Measurements from ENCODE around the gene KIFC1.

KIFC1 gene

GRCh38 chr6:33431880-33432541 lies 40.4 kb downstream of the KIFC1 start:
- Histone ChIP-seq H3K79me1 (ENCODE audit: low read length) (peaks cover 4% of the 10 kb centered on the region), H4K91ac (ENCODE audit: low read depth, low read length) (no peak overlapping the region), H2AFZ (ENCODE audit: insufficient read depth, low read length, poor library complexity) (no peak overlapping the region), H3K23ac (ENCODE audit: low read length) (no peak overlapping the region), H2BK5ac (ENCODE audit: low read depth, low read length, poor library complexity) (no peak overlapping the region), H3K27ac (ENCODE audit: low read depth, low read length) (no peak overlapping the region), H3K79me2 (ENCODE audit: control insufficient read depth, insufficient read depth, low read length, poor library complexity) (peaks cover 2% of the 10 kb centered on the region), H2BK12ac (ENCODE audit: low read length) (no peak overlapping the region), H3K14ac (ENCODE audit: low read length) (peak overlapping the region; percentile 3), H3K36me3 (ENCODE audit: control insufficient read depth in 1 of 2, insufficient read depth in 2 of 2, low read length in 2 of 2) (peaks cover 8 to 16% of the 10 kb centered on the region in 2 experiments), H3K4me2 (ENCODE audit: low read length) (no peak overlapping the region), H2AK5ac (ENCODE audit: low read length) (no peak overlapping the region), H3K4me3 (ENCODE audit: low read depth, low read length) (no peak overlapping the region), H3K27me3 (ENCODE audit: insufficient read depth, low read length) (no peaks in the 10 kb centered on the region), H4K8ac (ENCODE audit: low read depth, low read length) (no peak overlapping the region), H2BK120ac (ENCODE audit: insufficient read depth, low read length, poor library complexity) (no peak overlapping the region), H3K9ac (ENCODE audit: low read length) (no peak overlapping the region), H3K4me1 (ENCODE audit: control insufficient read depth in 1 of 2, insufficient read depth in 2 of 2, low read length in 2 of 2) (peaks cover 38 to 45% of the 10 kb centered on the region in 2 experiments), H3K4ac (ENCODE audit: low read depth, low read length) (no peak overlapping the region), H4K12ac (ENCODE audit: low read depth, low read length) (no peak overlapping the region), H3K18ac (ENCODE audit: low read length) (peak overlapping the region; percentile 45), H3K9me3 (ENCODE audit: insufficient read depth, low read depth, low read length) (peaks cover 4% of the 10 kb centered on the region)
- no CpG with 5 or more reads among the region's 12 CpGs for WGBS (ENCODE audit: extremely low coverage, insufficient coverage, insufficient read length)
- no peak for DNase-seq

DNA sequence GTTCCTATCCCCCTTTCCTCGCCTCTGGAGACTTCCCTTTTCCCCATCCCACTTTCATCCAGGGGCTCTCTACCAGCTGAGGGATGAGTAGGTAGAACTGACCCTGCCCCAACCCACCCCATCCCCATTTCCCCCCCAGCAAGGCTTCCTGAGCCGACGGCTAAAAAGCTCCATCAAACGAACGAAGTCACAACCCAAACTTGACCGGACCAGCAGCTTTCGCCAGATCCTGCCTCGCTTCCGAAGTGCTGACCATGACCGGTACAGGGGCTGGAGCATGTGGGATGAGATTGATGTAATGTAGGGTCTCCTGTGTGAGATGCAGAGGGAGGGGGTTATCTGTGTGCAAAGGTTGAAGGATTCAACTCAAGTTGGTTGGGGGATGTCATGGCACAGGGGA lies 40.9 kb downstream of the KIFC1 start:
- H3K27me3 ChIP-seq (ENCODE audit: insufficient read depth, low read length) = no peaks in the 10 kb centered on the region
- H3K4me1 ChIP-seq (ENCODE audit: control insufficient read depth in 1 of 2, insufficient read depth in 2 of 2, low read length in 2 of 2) = peaks cover 33 to 40% of the 10 kb centered on the region in 2 experiments
- H2BK5ac ChIP-seq (ENCODE audit: low read depth, low read length, poor library complexity) = no peak overlapping the region
- no peak overlapping the region for H3K4me3 ChIP-seq (ENCODE audit: low read depth, low read length)
- no peak overlapping the region for H4K91ac ChIP-seq (ENCODE audit: low read depth, low read length)
- H3K36me3 ChIP-seq (ENCODE audit: control insufficient read depth in 1 of 2, insufficient read depth in 2 of 2, low read length in 2 of 2) = peaks cover 9 to 22% of the 10 kb centered on the region in 2 experiments
- H3K4me2 ChIP-seq (ENCODE audit: low read length) = peak overlapping the region; percentile 24
- no peak overlapping the region for H3K9ac ChIP-seq (ENCODE audit: low read length)
- H3K4ac ChIP-seq (ENCODE audit: low read depth, low read length) = no peak overlapping the region
- no peak overlapping the region for H2AK5ac ChIP-seq (ENCODE audit: low read length)
- no peak for DNase-seq
- H3K14ac ChIP-seq (ENCODE audit: low read length) = no peak overlapping the region
- H3K9me3 ChIP-seq (ENCODE audit: insufficient read depth, low read depth, low read length) = peaks cover 4% of the 10 kb centered on the region
- H3K27ac ChIP-seq (ENCODE audit: low read depth, low read length) = no peak overlapping the region
- H2AFZ ChIP-seq (ENCODE audit: insufficient read depth, low read length, poor library complexity) = no peak overlapping the region
- H4K12ac ChIP-seq (ENCODE audit: low read depth, low read length) = no peak overlapping the region
- H3K79me1 ChIP-seq (ENCODE audit: low read length) = peaks cover 3% of the 10 kb centered on the region
- H2BK12ac ChIP-seq (ENCODE audit: low read length) = no peak overlapping the region
- H3K18ac ChIP-seq (ENCODE audit: low read length) = no peak overlapping the region
- peaks cover 2% of the 10 kb centered on the region for H3K79me2 ChIP-seq (ENCODE audit: control insufficient read depth, insufficient read depth, low read length, poor library complexity)
- no CpG with 5 or more reads among the region's 10 CpGs for WGBS (ENCODE audit: extremely low coverage, insufficient coverage, insufficient read length)
- H3K23ac ChIP-seq (ENCODE audit: low read length) = no peak overlapping the region
- H4K8ac ChIP-seq (ENCODE audit: low read depth, low read length) = no peak overlapping the region
- no peak overlapping the region for H2BK120ac ChIP-seq (ENCODE audit: insufficient read depth, low read length, poor library complexity)

GRCh38 chr6:33433001-33433543 lies 41.4 kb downstream of the KIFC1 start:
- DNase-seq = no peak
- no peak overlapping the region for H2AFZ ChIP-seq (ENCODE audit: insufficient read depth, low read length, poor library complexity)
- no peak overlapping the region for H3K9ac ChIP-seq (ENCODE audit: low read length)
- H3K36me3 ChIP-seq (ENCODE audit: control insufficient read depth in 1 of 2, insufficient read depth in 2 of 2, low read length in 2 of 2) = peaks cover 13 to 26% of the 10 kb centered on the region in 2 experiments
- no peak overlapping the region for H3K4ac ChIP-seq (ENCODE audit: low read depth, low read length)
- H3K27ac ChIP-seq (ENCODE audit: low read depth, low read length) = peak overlapping the region; percentile 6
- no peak overlapping the region for H2BK5ac ChIP-seq (ENCODE audit: low read depth, low read length, poor library complexity)
- H3K4me1 ChIP-seq (ENCODE audit: control insufficient read depth in 1 of 2, insufficient read depth in 2 of 2, low read length in 2 of 2) = peaks cover 33 to 39% of the 10 kb centered on the region in 2 experiments
- H3K4me3 ChIP-seq (ENCODE audit: low read depth, low read length) = no peak overlapping the region
- H4K91ac ChIP-seq (ENCODE audit: low read depth, low read length) = no peak overlapping the region
- H4K8ac ChIP-seq (ENCODE audit: low read depth, low read length) = no peak overlapping the region
- H2BK12ac ChIP-seq (ENCODE audit: low read length) = no peak overlapping the region
- H3K9me3 ChIP-seq (ENCODE audit: insufficient read depth, low read depth, low read length) = peaks cover 4% of the 10 kb centered on the region
- H3K27me3 ChIP-seq (ENCODE audit: insufficient read depth, low read length) = no peaks in the 10 kb centered on the region
- no peak overlapping the region for H2AK5ac ChIP-seq (ENCODE audit: low read length)
- peaks cover 2% of the 10 kb centered on the region for H3K79me2 ChIP-seq (ENCODE audit: control insufficient read depth, insufficient read depth, low read length, poor library complexity)
- no CpG with 5 or more reads among the region's 1 CpG for WGBS (ENCODE audit: extremely low coverage, insufficient coverage, insufficient read length)
- H3K79me1 ChIP-seq (ENCODE audit: low read length) = peaks cover 2% of the 10 kb centered on the region
- H3K4me2 ChIP-seq (ENCODE audit: low read length) = peak overlapping the region; percentile 51
- no peak overlapping the region for H3K23ac ChIP-seq (ENCODE audit: low read length)
- no peak overlapping the region for H3K14ac ChIP-seq (ENCODE audit: low read length)
- no peak overlapping the region for H4K12ac ChIP-seq (ENCODE audit: low read depth, low read length)
- H3K18ac ChIP-seq (ENCODE audit: low read length) = no peak overlapping the region
- H2BK120ac ChIP-seq (ENCODE audit: insufficient read depth, low read length, poor library complexity) = no peak overlapping the region

DNA sequence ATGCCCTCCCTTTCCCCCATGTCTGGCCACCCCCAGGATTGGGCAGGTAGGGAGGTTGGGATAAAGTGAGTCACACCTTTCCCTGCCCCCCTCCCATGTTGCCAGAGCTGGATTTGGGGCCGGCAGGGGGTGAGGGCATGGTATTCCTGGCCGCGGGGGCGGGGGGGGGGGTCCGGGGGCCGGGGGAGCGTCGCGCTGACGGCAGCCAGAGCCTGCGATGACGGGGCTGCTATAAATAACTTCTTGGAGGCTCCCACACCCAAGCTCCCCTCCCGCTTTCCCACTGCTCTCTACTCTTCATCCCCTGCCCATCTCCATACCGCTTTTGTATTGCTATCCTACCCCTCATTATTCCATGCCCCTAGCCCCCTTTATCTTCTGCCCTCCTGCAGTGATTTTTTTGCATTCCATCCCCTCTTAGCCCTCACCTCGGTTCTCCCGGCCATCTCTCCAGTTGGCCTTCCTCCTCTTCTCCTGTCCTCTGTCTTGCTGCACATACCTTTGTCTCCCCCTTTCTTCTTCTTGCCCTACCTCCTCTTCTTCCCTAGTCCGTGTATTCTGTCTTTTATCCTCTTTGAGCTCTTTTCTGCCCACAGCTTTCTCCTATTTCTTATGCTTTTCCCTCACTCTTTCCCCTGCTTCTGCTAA lies 42.0 kb downstream of the KIFC1 start:
- DNase-seq = no peak
- H3K9me3 ChIP-seq (ENCODE audit: insufficient read depth, low read depth, low read length) = peaks cover 2% of the 10 kb centered on the region
- peak overlapping the region; percentile 6 for H3K27ac ChIP-seq (ENCODE audit: low read depth, low read length)
- peak overlapping the region; percentile 51 for H3K4me2 ChIP-seq (ENCODE audit: low read length)
- no peak overlapping the region for H2BK12ac ChIP-seq (ENCODE audit: low read length)
- peaks cover 28 to 34% of the 10 kb centered on the region in 2 experiments for H3K4me1 ChIP-seq (ENCODE audit: control insufficient read depth in 1 of 2, insufficient read depth in 2 of 2, low read length in 2 of 2)
- H2AFZ ChIP-seq (ENCODE audit: insufficient read depth, low read length, poor library complexity) = no peak overlapping the region
- H3K14ac ChIP-seq (ENCODE audit: low read length) = no peak overlapping the region
- H4K8ac ChIP-seq (ENCODE audit: low read depth, low read length) = no peak overlapping the region
- H2AK5ac ChIP-seq (ENCODE audit: low read length) = no peak overlapping the region
- no peaks in the 10 kb centered on the region for H3K79me2 ChIP-seq (ENCODE audit: control insufficient read depth, insufficient read depth, low read length, poor library complexity)
- H3K27me3 ChIP-seq (ENCODE audit: insufficient read depth, low read length) = no peaks in the 10 kb centered on the region
- no peaks in the 10 kb centered on the region for H3K79me1 ChIP-seq (ENCODE audit: low read length)
- H2BK120ac ChIP-seq (ENCODE audit: insufficient read depth, low read length, poor library complexity) = no peak overlapping the region
- H4K12ac ChIP-seq (ENCODE audit: low read depth, low read length) = no peak overlapping the region
- H3K18ac ChIP-seq (ENCODE audit: low read length) = no peak overlapping the region
- no peak overlapping the region for H3K23ac ChIP-seq (ENCODE audit: low read length)
- no CpG with 5 or more reads among the region's 17 CpGs for WGBS (ENCODE audit: extremely low coverage, insufficient coverage, insufficient read length)
- H3K36me3 ChIP-seq (ENCODE audit: control insufficient read depth in 1 of 2, insufficient read depth in 2 of 2, low read length in 2 of 2) = peaks cover 19 to 32% of the 10 kb centered on the region in 2 experiments
- H3K9ac ChIP-seq (ENCODE audit: low read length) = no peak overlapping the region
- H2BK5ac ChIP-seq (ENCODE audit: low read depth, low read length, poor library complexity) = no peak overlapping the region
- no peak overlapping the region for H4K91ac ChIP-seq (ENCODE audit: low read depth, low read length)
- no peak overlapping the region for H3K4ac ChIP-seq (ENCODE audit: low read depth, low read length)
- no peak overlapping the region for H3K4me3 ChIP-seq (ENCODE audit: low read depth, low read length)

Measured in trophoblast cell (in vitro differentiated cells and primary cell).